G401 (cell line): ENCODE results near the gene SIGLEC1. TPM values are rescaled to one million over a fixed set of nuclear protein-coding genes. Genes with fewer than 3 reads are reported as not detected.

Experiments
- DNase-seq: peaks from one replicate; pipeline ENCODE4 v3.0.0-alpha.2; 2015; ENCODE audit warnings: low spot score
- in situ Hi-C: cut with HindIII; loops from 2 replicates; pipeline ENCODE4 v1.10.0; 2016; ENCODE audit warnings: low sequenced_read_pairs, mixed read lengths
- total RNA-seq: library from RNA; depleted of rRNA; stranded (reverse); fragments of >200 nt; shearing (Covaris generic); gene quantifications from 2 replicates; pipeline ENCODE4 v1.2.3, GENCODE V29; 2014

Gene SIGLEC1
- total RNA-seq, 1 experiment from 2014 or later: not detected

DNA sequence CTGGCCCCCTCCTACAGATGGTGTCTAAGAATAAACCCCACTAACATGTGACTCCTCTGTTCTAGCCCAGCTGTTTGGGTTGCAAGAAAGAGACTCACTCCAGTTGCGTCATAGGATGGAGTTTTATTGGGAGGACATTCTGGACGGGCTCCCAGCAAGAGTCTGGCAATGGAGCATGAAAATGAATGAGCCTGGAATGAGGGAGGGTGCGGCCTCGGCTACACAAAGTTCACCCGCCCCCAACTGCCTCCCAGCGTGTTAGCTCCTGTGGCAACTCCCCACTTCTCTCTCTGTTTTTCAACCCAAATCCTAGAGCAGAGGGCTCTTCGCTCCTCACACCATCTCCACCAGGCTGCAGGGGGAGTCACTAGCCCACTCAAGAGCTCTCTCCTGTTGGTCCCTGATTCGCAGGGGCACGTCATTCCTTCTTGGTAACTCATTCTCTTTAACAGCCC, 25.5 kb downstream of the SIGLEC1 start:
- peak; percentile 21 for DNase-seq
- in situ Hi-C loops: no loop called here

- no peak for DNase-seq
- in situ Hi-C loops: no loop called here
Observed at GRCh38 chr20:3686421-3686820, 26.0 kb downstream of the SIGLEC1 start.

DNA sequence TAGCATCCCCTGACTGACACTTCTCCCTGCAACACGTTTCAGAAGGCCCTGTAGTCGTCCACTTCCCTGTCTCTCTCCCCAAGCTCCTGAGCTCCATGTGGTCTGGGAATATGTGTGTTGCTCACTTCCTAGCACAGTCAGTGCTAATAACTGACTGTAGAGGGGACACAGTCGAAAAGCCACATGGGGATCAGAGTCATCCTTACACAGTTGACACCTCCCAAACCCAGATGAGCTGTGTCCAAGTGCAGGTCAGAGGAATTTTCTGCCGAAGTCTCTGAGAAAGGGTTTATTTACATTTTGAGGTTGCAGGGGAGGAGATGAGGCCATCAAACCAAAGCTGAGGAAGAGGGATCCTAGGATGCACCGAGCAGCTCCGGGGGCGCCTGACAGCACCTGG, 27.1 kb downstream of the SIGLEC1 start:
- DNase-seq: no peak
- in situ Hi-C loops: no loop called here

- no peak for DNase-seq
- in situ Hi-C loops: no loop called here
Observed at GRCh38 chr20:3681931-3682781, 30.2 kb downstream of the SIGLEC1 start, which contains the start of gene ADAM33. TSS of gene ADAM33 (minus strand) at chr20:3682010. CDS start at chr20:3682004, 6 bp downstream.

DNA sequence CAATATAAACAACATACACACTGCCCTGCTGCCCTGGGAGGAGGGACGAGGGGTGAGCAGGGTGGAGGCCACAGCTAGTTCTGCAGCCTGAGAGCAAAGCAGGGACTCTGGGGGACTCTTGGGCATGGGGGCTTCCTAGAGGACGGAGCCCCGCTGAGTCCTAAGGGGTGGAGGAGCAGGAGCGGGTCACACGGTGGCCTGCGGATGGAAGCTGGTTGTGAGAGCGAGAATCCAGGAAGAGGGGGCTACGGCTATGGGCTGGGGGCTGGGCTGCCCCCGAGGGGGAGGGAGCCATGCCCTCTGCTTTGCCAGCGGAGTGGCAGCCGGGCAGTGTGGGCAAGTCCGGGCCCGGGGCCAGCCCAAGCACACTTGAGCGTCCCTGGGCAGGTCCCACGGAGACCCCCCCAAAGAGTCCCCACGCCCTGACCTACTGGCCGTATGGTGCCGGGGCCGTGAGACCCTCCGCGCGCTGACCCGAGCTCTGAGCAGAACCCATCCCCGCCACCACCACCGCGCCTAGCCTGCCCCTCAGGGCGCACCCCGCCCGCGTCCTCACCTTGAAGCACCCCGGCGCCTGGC, 31.0 kb downstream of the SIGLEC1 start:
- no peak for DNase-seq
- in situ Hi-C loops: no loop called here

GRCh38 chr20:3680701-3681351, 31.6 kb downstream of the SIGLEC1 start:
- in situ Hi-C loops: no loop called here
- DNase-seq: no peak

DNA sequence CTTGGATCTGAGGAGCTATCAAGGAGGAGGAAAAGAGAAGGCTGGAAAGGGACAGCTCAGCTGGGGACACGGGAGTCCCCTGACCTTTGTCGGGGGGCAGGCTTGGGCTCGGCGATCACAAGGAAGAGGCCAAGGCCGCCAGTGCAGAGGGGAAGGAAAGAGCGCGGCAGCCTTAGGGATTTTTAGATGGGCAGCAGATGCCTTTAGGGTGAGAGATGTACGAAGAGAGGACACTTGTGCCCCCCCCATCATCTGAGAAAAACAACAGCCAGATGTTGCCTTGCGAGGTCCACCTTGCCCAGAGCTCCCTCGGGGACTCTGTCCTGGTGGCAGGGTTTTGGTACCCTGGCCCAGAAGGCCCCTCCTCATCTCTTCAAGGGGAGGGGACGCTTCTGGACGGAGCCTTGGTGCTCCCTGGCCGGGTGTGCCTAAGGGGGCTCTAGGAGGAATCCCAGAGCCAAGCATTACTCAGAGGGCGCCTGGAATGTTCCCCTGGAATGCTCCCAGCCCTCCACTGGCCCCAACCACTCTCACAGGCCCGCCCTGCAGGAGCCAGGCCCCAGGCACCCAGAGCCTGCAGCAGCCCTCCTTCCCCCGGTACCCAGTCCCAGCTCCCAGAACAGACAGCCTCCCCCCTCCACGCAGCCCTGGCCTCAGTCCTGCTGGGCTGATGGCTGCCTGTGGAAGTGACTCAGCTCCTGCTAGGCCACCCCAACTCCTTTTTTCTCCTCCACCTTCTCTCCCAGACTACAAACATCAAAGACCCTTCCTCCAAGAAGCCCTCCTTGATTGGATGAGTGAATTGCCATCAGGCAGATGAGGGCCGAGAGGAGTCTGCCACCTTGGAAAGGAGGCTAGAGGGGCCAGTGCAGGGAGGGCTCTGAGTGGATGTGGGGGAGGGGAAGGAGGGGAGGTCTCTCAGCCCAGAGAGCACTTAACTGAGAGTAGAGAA, 32.4 kb downstream of the SIGLEC1 start:
- DNase-seq: no peak
- in situ Hi-C loops: no loop called here

DNA sequence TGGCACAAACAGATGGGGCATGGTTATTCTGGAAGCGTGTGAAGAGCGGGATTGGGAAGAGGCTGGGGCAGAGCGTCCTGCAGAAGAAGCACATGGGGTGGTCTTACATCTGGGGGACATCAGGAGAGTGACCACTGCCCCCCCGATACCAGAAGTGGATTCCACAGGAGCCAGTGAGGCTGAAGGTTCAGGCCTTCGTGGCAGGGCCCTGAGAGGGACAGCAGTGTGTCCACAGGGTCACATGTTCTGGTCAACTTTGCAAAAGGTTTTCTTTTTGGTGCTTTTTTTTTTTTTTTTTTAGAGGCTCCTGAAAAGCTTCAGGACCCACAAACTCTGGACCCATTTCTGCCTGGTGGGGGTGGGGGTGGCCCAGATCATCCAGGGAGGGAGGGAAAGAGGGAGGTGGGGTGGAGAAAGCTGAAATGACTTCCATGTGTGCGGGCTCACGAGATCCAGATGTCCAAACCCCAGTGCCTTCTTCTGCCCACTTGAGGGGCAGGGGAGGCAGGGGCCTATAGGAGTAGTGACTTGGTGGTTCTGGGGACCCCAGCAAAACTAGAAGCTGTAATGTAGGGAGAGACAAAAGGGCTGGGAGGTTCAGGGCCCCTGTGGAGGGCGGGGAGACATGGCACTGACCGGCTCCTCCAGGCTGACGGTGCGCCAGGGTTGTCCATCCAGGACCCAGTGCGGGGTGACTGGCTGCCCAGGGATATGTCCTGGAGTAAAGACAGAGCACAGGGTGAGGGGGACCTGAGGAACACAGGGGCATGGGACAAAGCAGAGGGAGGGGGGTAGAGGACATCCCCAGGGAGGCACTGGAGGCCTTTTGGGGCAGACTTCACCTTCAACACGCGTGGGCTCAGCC, 33.3 kb downstream of the SIGLEC1 start:
- DNase-seq: no peak
- in situ Hi-C loops: no loop called here

GRCh38 chr20:3678198-3678597, 34.2 kb downstream of the SIGLEC1 start:
- in situ Hi-C loops: no loop called here

DNA sequence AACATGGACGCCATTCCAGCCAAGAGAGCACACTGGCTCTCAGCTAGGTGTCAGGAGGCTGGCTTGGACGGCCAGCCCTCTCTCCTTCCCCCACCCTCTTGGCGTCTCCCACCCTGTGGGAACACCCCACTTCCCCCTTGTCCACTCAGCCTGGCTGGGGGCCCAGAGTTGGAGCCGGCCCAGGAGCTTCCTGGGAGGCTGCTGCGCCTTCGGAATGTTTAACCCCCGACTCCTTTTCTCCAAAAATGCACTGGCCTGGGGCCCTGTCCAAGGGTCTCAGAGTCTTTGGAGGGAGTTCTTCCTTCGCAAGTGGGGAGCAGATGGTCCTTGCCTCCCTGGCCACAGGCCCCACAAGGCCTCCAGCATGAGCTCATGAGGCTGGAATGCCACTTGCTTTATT, 34.7 kb downstream of the SIGLEC1 start:
- in situ Hi-C loops: no loop called here
- peak; percentile 10 for DNase-seq

More at GRCh38 chr20:3678198-3678597, 34.2 kb downstream of the SIGLEC1 start:
- DNase-seq: no peak

GRCh38 chr20:3674995-3675900, 37.2 kb downstream of the SIGLEC1 start:
- no peak for DNase-seq
- in situ Hi-C loops: no loop called here

DNA sequence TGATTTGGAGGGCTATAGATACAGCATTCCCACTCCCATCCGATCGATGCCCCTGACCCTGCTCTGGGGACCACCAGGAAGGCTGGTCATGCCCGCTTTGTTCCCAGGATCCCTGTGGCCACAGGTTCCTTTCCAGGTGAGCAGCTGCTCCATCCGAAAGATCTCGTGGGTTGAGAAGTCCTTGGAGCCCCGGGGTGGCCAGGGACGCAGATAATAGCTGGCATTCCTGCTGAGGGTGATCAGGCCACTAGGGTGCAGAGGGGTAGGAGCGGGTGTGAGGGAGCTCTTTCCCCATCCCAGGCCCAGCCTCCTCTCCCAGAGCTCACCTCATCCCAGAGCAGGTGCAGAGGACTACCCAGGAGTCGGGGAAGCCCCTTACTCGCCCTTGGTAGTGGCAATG, 38.0 kb downstream of the SIGLEC1 start:
- in situ Hi-C loops: no loop called here
- DNase-seq: no peak

DNA sequence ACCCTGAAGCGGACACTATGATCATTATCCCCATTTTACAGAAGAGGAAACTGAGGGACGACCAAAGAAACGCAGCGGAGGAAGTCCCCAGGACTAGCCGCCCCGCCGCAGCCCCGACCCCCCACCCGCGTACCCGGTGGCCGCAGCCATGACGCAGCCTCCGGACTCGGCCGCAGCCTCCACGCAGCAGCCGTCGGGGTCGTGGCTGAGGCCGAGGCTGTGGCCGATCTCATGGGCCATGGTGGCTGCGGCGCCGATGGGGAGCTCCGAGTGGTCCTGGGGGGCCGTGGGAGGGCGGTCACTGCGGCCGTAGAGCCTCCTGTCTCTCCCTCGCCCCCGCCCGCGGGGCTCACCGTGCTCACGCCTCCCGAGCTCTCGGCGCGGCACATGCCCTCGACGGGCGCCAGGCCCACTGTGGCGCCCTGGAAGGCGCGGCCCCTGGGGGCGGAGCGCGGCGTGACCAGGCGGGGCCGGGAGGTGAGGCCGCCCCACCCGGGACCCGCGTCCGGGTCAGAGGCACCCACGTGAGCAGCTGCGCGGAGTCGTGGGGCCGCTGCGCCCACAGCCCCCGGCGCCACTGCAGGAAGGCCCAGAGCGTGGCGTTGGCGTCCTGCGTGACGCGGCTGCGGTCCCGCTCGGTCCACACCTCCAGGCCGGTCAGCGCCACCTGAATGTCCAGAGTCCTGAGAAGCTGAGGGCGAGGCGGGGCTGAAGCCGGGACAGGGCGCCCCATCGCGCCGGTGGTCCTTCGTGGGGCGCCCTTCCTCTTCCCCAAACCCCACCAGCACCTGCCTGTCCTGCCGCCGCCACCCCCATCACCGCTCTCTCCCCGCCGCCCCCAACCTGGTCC, 39.0 kb downstream of the SIGLEC1 start:
- in situ Hi-C loops: no loop called here
- DNase-seq: no peak

DNA sequence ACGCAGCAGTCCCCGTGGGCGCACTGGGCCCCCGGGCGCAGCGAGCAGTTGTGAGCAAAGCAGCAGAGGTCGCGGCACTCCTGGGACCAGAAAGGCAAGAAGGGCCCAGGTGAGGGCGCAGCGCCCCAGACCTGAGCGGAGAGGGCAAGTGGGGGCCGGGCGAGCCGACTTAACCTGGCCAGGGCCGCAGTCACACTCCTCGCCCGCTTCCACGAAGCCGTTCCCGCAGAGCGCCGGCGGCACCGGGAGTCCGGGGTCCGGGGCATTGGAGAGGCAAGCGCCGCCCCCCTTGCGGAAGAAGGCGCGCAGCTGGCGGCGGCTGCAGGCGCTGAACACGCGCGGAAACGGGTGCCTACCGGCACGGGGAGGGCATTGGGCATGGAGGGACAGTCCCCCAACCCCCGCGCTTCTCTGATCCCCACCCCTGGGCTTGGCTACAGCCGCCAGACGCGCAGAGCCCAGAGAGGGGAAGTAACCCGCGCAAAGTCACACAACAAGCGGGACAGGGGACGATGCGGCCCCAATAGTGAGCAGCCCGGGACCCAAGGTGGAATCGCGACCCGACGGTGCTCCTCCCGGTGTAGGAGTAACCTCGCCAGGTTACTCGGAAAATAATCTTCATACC, 39.7 kb downstream of the SIGLEC1 start:
- in situ Hi-C loops: no loop called here
- DNase-seq: no peak

- DNase-seq: no peak
- in situ Hi-C loops: no loop called here
Observed at GRCh38 chr20:3671986-3672546, 40.3 kb downstream of the SIGLEC1 start.

- DNase-seq: no peak
- in situ Hi-C loops: no loop called here
Observed at GRCh38 chr20:3670945-3671344, 41.5 kb downstream of the SIGLEC1 start.
